GM18868 (cell line): ENCODE data around the gene ACAA1.

ENCODE experiments used
- ATAC-seq: cut with Tn5 transposase; IDR thresholded peaks from one replicate; pipeline ENCODE4 v1.9.1; 2021; ENCODE audit warnings: mild to moderate bottlenecking, moderate library complexity; ENCODE audit not compliant: unreplicated experiment

Gene ACAA1

GRCh38 chr3:38119821-38120692, 16.9 kb downstream of the ACAA1 start:
- no peak for ATAC-seq

DNA sequence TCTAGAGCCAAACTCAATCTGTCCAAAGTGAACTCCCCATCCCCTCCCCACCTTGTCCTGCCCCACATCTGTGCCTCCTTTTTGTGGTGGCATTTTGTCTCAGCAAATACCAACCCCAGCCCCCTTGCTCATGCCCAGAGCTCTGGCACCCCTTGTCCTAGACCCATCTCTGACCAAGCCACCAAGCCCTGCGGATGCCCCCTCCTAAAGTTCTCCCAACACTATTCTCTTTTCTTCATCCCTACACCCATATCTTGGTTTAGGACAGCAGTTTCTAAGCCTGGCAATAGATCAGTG, 17.7 kb downstream of the ACAA1 start:
- no peak for ATAC-seq

DNA sequence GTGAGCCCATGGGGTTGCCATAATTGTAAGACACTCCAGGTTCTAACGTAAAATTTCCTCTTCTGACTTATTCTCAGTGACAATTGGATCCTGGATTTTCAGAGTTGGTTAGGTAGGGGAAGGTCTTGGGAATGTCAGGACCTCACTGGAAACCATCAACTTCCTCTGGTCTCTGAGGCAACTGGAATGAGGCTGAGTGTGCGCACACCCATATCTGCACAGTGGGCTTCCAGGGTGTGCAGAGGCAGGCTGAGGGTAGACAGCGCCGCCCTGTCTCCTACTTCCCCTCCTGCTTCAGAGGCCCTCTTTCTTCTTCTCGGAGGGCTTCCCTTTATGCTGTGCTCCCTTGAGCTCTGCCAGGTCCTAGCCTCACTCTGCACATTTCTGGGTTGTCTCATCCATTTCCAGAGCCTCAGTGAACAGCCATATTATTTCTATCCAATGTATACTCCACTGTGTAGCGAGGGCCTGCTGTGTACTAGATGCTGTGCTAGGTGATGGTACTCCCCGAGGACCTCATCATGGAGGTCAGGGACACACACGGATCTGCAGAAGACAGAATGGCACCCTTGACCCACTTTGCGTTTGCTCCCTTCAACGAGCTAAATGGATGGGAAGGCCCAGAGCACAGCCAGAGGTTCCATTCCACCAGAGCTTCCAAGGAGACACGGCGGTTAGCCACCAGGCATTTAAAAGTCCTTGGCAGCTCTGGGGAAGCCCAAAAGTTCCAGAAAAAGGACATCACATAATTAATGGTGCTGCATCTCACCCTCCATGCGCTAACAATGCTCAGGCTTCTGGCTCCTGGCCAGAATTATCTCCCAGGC, 18.3 kb downstream of the ACAA1 start:
- no peak for ATAC-seq

GRCh38 chr3:38117748-38118420, 19.0 kb downstream of the ACAA1 start:
- ATAC-seq: peak; percentile 83

DNA sequence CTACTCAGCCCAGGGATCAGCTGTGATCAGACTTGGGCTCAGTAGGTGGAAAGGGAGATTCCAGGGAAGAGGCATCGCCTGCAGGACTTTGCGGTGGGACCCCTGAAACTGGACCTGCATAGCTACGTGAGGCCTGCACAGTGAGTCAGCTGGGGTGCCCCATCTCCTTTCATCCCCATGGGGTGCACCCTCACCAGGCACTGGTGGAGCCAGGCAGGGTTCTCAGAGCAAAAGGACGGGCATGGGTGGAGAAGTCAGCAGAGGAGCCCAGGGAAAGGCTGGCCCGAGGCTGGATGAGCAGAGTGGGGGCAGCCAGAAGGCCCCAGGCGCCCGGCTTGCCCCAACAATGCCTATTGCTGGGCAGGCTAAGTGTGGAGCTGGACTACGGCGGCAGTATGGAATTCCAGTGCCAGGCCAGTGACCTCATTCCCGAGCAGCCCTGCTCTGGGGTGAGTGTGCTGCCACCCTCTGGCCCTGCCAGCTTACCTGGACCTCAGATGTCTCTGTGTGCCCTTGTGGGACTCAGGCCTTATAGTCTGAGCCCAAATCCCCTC, 19.7 kb downstream of the ACAA1 start:
- no peak for ATAC-seq

- ATAC-seq: no peak
Measured at GRCh38 chr3:38116471-38117162, 20.3 kb downstream of the ACAA1 start.

- no peak for ATAC-seq
Measured at GRCh38 chr3:38115645-38116427, 21.1 kb downstream of the ACAA1 start.

GRCh38 chr3:38114875-38115644, 21.9 kb downstream of the ACAA1 start:
- peak; percentile 36 for ATAC-seq

DNA sequence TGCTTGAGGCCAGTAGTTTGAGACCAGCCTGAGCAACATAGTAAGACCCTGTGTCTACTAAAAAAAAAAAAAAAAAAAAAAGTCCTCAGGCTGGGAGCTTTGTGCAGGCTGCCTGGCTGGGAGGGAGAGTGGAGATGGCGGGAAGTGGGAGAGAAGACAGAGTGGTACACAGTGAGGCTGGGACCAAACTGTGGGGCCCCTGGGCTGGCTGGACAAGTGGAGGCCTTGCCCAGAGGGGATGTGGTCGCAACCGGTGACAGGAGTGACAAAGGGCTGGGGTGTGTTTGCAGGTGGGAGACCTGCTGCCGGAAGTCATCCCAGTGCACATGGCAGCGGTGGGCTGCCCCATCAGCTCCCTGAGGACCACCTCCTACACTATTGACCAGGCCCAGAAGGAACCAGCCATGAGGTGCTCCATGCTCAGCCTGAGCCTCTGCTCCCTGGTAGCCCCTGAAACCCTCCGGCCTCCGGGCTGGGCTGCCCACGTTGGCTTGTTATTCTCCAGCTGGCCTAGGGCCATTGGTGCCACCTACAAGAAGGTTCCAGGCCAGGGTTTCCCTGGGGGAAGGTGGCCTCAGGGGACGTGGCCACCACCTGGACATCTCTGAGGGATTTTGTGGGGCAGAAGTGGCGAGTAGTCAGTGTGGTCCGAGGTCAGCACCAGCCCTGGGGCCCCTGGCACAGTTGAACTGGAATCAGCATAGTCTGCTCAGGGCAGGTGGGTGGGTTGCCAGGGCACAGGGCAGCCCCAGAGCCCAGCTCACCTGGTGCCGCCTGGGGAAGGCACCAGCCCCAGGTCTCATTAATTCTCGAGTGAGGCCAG, 22.7 kb downstream of the ACAA1 start:
- no peak for ATAC-seq

- ATAC-seq: no peak
Measured at GRCh38 chr3:38112378-38112761, 24.6 kb downstream of the ACAA1 start.

DNA sequence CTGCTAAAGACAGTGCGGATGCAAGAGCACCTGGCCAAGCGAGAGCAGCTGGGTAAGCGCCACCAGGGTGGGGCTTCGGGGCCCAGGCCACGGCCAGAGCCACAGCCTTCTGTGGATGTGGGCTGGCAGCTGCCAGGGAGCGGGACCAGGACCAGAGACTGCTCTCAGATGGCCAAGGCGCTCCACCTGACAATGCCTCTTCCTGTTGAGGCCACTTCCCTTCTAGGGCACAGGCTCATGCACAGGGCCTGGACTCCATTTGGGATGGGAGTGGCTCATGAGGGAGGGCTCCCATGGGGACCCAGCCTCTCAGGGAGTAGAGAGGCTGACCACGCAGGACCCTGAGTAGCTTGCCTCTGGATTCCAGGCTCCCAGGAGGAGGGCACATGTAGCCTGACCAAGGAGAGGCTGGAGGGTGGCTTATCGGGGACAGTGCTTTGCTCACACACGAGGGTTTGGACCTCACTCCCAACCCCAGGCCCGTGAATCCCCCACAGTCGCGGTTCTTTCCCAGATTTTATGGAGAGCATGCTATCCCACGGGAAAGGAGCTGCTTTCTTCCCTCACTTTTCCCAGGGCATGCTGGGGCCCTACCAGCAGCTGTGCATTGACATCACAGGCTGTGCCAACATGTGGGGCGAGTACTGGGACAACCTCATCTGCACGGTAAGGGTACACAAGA, 25.1 kb downstream of the ACAA1 start:
- ATAC-seq: no peak

DNA sequence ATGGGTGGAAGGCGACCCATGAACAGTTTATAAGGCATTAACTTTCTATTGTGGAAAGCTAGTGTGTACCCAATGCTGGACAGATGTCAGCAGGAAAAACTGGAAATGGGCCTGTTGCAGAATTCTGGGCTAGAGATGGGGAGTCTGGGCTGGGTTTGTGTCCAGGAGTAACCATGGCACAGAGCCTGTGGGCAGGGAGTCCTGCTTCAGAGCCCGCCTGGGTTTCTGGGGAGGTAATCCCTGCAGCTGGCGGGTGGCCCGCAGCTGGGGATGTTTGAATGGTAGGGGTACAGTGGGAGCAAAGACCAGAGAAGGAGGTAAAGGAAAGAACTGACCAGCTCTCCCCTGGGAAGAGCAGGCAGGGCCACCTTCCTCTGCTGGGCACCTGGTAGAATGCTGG, 25.7 kb downstream of the ACAA1 start:
- no peak for ATAC-seq

GRCh38 chr3:38110314-38111050, 26.4 kb downstream of the ACAA1 start:
- no peak for ATAC-seq

DNA sequence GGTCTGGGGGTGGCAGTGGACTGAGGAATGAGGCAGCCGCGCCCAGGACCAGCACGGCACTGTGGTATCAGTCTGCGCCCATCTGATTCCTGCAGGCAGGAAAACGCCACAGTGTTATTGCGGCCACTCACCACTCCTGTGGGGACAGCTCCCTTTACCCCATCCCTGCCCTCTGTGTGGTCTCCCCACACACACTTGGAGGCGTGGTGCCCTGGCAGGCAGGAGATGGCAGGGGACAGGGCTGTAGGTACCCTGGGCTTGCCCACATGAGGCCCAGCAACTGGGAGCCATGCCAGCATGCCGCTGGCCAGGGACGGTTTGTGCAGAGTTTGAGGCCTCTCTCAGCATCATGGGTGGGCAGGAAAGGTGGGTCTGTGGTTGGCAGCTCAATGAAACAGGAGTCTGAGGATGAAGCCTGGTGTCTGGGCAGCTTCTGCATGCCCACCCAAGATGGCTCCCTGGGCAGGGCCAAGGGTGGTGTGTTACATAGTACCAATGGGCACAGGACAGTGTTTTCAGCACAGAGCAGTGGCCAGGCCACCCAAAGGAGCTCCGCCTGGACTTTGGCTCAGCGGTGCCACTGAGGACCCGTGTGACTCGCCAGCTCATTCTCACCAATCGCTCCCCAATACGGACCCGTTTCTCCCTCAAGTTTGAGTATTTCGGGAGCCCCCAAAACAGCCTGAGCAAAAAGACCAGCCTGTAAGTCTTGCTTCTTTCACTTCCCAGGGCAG, 27.2 kb downstream of the ACAA1 start:
- ATAC-seq: no peak

DNA sequence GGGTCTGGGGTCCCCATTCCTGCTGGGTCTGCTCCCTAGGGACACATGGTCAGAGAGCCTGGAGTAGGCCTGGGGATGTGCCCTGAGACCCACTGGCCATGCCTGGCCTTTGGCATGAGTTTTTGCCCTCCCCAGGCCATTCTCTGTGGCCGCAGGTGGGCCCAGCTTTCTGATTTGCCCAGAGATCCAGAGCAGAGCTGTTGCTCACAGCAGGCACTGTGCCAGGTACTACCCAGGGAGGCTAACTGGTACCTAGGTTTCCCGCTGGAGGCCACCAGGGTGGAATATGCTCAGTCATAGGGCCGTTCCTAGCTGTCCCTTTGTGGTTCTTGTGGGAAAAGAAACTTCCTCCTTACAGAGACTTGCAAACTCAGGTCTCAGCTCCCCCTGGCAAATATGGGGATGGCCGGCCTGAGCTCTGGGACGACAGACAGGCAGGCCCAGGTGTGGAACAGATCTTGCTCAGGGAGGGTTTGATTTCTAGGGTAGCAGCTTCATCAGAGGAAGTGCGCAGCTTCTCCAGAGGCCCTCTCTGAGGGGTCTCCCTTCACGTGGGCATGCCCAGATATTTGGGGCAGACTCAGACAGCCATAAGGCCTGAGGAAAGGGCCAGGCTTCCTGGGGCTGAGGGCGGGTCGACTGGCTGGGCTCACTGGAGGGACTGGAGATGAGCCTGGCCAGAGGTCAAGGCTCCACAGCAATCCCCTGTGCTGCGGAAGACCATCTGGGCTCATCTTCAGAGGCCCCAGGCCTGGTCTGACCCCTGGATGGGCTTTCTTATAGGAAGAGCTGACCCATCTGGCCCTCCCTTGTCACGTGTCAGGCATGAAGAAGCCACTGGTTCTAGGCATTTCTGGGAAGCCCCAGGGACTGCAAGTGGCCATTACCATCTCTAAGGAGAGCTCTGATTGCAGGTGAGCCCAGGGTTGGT, 28.0 kb downstream of the ACAA1 start:
- no peak for ATAC-seq
